OCI-LY3 (cell line): ENCODE data around the gene CSKMT.
"Not testable (repeated sequence)": the region's sequence is repeated elsewhere in the genome, so short reads cannot be mapped to it uniquely, and the experiment has no call there.

Experiments
- EZH2phosphoT487 ChIP-seq: fragments of 200-600 bp; shearing (Covaris generic); IDR thresholded peaks from 2 replicates; pipeline ENCODE4 v1.6.1; 2018; ENCODE audit warnings: antibody characterized with exemption, mixed run types, low read depth
- TF ChIP-seq, protein P1 (sequence below): fragments of 200-600, 300-600 bp; sonication (generic); IDR thresholded peaks from 2 replicates; pipeline ENCODE4 v1.5.1; 2014; ENCODE audit warnings: antibody characterized with exemption, low read length, low read depth

DNA sequence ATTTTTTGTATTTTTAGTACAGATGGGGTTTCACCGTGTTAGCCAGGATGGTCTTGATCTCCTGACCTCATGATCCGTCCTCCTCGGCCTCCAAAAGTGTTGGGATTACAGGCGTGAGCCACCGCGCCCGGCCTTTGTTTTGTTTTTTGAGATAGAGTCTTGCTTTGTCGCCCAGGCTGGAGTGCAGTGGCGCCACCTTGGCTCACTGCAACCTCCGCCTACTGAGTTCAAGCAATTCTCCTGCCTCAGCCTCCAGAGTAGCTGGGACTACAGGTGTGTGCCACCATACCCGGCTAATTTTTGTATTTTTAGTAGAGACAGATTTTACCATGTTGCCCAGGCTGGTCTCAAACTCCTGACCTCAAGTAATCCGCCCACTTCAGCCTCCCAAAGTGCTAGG, 14.8 kb upstream of the CSKMT start:
- TF ChIP-seq, protein P1, sequence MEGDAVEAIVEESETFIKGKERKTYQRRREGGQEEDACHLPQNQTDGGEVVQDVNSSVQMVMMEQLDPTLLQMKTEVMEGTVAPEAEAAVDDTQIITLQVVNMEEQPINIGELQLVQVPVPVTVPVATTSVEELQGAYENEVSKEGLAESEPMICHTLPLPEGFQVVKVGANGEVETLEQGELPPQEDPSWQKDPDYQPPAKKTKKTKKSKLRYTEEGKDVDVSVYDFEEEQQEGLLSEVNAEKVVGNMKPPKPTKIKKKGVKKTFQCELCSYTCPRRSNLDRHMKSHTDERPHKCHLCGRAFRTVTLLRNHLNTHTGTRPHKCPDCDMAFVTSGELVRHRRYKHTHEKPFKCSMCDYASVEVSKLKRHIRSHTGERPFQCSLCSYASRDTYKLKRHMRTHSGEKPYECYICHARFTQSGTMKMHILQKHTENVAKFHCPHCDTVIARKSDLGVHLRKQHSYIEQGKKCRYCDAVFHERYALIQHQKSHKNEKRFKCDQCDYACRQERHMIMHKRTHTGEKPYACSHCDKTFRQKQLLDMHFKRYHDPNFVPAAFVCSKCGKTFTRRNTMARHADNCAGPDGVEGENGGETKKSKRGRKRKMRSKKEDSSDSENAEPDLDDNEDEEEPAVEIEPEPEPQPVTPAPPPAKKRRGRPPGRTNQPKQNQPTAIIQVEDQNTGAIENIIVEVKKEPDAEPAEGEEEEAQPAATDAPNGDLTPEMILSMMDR: not testable (repeated sequence)
- TF ChIP-seq EZH2phosphoT487: not testable (repeated sequence)
